Measurements from ENCODE around the gene CLDN19.

GRCh38 chr1:42738678-42739226 is 1.3 kb downstream of the CLDN19 start:
- TF ChIP-seq, protein P1, sequence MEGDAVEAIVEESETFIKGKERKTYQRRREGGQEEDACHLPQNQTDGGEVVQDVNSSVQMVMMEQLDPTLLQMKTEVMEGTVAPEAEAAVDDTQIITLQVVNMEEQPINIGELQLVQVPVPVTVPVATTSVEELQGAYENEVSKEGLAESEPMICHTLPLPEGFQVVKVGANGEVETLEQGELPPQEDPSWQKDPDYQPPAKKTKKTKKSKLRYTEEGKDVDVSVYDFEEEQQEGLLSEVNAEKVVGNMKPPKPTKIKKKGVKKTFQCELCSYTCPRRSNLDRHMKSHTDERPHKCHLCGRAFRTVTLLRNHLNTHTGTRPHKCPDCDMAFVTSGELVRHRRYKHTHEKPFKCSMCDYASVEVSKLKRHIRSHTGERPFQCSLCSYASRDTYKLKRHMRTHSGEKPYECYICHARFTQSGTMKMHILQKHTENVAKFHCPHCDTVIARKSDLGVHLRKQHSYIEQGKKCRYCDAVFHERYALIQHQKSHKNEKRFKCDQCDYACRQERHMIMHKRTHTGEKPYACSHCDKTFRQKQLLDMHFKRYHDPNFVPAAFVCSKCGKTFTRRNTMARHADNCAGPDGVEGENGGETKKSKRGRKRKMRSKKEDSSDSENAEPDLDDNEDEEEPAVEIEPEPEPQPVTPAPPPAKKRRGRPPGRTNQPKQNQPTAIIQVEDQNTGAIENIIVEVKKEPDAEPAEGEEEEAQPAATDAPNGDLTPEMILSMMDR (IDR thresholded peaks at IDR 0.05), result no peak
- no peak for TF ChIP-seq POLR2A (IDR thresholded peaks at IDR 0.05)
